ENCODE measurements around the gene UBE2C. TPM values are rescaled to one million over a fixed set of nuclear protein-coding genes. Genes with fewer than 3 reads are reported as not detected.

UBE2C gene
- polyA plus RNA-seq, 1 donor from 2014 or later: 2.5 TPM

DNA sequence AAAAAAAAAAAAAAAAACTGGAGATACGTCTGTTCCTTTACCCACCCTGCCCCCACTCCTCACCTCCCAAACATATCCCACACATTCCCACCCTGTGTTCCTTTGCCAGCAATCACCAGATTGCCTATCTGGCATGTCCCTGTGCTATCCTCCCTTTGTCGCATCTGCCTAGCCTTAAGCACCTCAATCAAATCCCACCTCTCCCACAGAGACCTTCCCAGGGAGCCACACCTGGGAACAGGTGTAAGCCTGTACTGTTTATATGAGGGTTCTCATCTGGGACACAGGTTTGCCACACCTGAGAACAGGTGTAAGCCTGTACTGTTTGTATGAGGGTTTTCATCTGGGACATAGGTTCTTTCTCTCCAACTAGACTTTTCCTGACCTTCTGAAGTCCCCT is 37.5 kb upstream of the UBE2C start:
- Histone ChIP-seq H3K36me3 (ENCODE audit: insufficient read depth, low read length) (no peaks in the 10 kb centered on the region), H2AFZ (ENCODE audit: low read depth, low read length) (no peak overlapping the region), H3K4me3 (ENCODE audit: low read length) (no peak overlapping the region), H3K9ac (ENCODE audit: low read length) (no peak overlapping the region), H3F3A (ENCODE audit: insufficient read depth, low read length, poor library complexity, severe bottlenecking) (no peaks in the 10 kb centered on the region), H3K4me2 (ENCODE audit: low read length) (no peak overlapping the region), H4K20me1 (ENCODE audit: insufficient read depth) (no peaks in the 10 kb centered on the region), H3K9me3 (ENCODE audit: low read length) (no peaks in the 10 kb centered on the region), H3K9me2 (ENCODE audit: insufficient read depth, low read length) (no peaks in the 10 kb centered on the region), H3K27me3 (ENCODE audit: insufficient read depth, low read depth, low read length) (no peaks in the 10 kb centered on the region), H3K79me2 (replicated peaks; ENCODE audit: insufficient read depth, low read length) (no peaks in the 10 kb centered on the region), H3K27ac (ENCODE audit: low read length) (no peak overlapping the region)
- no peak for TF ChIP-seq MXI1 (conservative IDR thresholded peaks at IDR 0.05; ENCODE audit: poor library complexity, severe bottlenecking)
- TF ChIP-seq, protein P1, sequence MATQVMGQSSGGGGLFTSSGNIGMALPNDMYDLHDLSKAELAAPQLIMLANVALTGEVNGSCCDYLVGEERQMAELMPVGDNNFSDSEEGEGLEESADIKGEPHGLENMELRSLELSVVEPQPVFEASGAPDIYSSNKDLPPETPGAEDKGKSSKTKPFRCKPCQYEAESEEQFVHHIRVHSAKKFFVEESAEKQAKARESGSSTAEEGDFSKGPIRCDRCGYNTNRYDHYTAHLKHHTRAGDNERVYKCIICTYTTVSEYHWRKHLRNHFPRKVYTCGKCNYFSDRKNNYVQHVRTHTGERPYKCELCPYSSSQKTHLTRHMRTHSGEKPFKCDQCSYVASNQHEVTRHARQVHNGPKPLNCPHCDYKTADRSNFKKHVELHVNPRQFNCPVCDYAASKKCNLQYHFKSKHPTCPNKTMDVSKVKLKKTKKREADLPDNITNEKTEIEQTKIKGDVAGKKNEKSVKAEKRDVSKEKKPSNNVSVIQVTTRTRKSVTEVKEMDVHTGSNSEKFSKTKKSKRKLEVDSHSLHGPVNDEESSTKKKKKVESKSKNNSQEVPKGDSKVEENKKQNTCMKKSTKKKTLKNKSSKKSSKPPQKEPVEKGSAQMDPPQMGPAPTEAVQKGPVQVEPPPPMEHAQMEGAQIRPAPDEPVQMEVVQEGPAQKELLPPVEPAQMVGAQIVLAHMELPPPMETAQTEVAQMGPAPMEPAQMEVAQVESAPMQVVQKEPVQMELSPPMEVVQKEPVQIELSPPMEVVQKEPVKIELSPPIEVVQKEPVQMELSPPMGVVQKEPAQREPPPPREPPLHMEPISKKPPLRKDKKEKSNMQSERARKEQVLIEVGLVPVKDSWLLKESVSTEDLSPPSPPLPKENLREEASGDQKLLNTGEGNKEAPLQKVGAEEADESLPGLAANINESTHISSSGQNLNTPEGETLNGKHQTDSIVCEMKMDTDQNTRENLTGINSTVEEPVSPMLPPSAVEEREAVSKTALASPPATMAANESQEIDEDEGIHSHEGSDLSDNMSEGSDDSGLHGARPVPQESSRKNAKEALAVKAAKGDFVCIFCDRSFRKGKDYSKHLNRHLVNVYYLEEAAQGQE (IDR thresholded peaks at IDR 0.05; ENCODE audit: borderline replicate concordance): no peak
- TF ChIP-seq EZH2 (IDR thresholded peaks at IDR 0.05; ENCODE audit: borderline replicate concordance, insufficient read depth, low read length, poor library complexity, severe bottlenecking): no peak
- TF ChIP-seq SMC3 (conservative IDR thresholded peaks at IDR 0.05; ENCODE audit: poor library complexity): no peak
- TF ChIP-seq POLR2AphosphoS5 (IDR thresholded peaks at IDR 0.05): no peak
- no peak for TF ChIP-seq TAF1 (IDR thresholded peaks at IDR 0.05; ENCODE audit: low read depth)
- no peak for TF ChIP-seq RAD21 (conservative IDR thresholded peaks at IDR 0.05)
- TF ChIP-seq, protein P2, sequence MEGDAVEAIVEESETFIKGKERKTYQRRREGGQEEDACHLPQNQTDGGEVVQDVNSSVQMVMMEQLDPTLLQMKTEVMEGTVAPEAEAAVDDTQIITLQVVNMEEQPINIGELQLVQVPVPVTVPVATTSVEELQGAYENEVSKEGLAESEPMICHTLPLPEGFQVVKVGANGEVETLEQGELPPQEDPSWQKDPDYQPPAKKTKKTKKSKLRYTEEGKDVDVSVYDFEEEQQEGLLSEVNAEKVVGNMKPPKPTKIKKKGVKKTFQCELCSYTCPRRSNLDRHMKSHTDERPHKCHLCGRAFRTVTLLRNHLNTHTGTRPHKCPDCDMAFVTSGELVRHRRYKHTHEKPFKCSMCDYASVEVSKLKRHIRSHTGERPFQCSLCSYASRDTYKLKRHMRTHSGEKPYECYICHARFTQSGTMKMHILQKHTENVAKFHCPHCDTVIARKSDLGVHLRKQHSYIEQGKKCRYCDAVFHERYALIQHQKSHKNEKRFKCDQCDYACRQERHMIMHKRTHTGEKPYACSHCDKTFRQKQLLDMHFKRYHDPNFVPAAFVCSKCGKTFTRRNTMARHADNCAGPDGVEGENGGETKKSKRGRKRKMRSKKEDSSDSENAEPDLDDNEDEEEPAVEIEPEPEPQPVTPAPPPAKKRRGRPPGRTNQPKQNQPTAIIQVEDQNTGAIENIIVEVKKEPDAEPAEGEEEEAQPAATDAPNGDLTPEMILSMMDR (IDR thresholded peaks at IDR 0.05; ENCODE audit: poor library complexity, severe bottlenecking): no peak
- TF ChIP-seq EP300 (conservative IDR thresholded peaks at IDR 0.05; ENCODE audit: poor library complexity, severe bottlenecking): no peak

DNA sequence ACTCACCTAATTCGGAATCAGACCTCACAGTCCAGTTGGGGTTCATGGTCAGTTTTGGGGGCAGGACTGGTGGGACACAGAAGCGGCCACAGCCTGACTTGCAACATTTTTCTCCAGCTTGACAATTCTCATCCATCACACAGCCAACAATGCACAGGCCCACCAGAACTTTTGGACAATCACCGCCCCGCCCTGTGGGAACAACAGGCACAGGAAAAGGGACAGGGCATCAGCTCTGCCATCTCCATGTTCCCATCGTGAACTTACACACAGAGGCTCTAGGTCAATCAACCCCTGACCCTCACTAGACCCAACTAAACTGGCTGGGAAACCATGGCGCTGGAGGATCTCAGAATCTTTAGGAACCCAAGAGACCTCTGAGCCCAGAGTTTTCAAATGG is 37.0 kb upstream of the UBE2C start:
- no peaks in the 10 kb centered on the region for H3K36me3 ChIP-seq (ENCODE audit: insufficient read depth, low read length)
- no peak overlapping the region for H2AFZ ChIP-seq (ENCODE audit: low read depth, low read length)
- no peak for TF ChIP-seq SMC3 (conservative IDR thresholded peaks at IDR 0.05; ENCODE audit: poor library complexity)
- TF ChIP-seq EP300 (conservative IDR thresholded peaks at IDR 0.05; ENCODE audit: poor library complexity, severe bottlenecking): no peak
- no peak for TF ChIP-seq POLR2AphosphoS5 (IDR thresholded peaks at IDR 0.05)
- TF ChIP-seq, protein P2 (IDR thresholded peaks at IDR 0.05; ENCODE audit: poor library complexity, severe bottlenecking): no peak
- no peak for TF ChIP-seq EZH2 (IDR thresholded peaks at IDR 0.05; ENCODE audit: borderline replicate concordance, insufficient read depth, low read length, poor library complexity, severe bottlenecking)
- no peak for TF ChIP-seq TAF1 (IDR thresholded peaks at IDR 0.05; ENCODE audit: low read depth)
- H3K9ac ChIP-seq (ENCODE audit: low read length): no peak overlapping the region
- no peaks in the 10 kb centered on the region for H3K9me2 ChIP-seq (ENCODE audit: insufficient read depth, low read length)
- no peak overlapping the region for H3K27ac ChIP-seq (ENCODE audit: low read length)
- H3K4me2 ChIP-seq (ENCODE audit: low read length): no peak overlapping the region
- no peaks in the 10 kb centered on the region for H3K27me3 ChIP-seq (ENCODE audit: insufficient read depth, low read depth, low read length)
- H3F3A ChIP-seq (ENCODE audit: insufficient read depth, low read length, poor library complexity, severe bottlenecking): no peaks in the 10 kb centered on the region
- H4K20me1 ChIP-seq (ENCODE audit: insufficient read depth): no peaks in the 10 kb centered on the region
- H3K9me3 ChIP-seq (ENCODE audit: low read length): no peaks in the 10 kb centered on the region
- H3K79me2 ChIP-seq (replicated peaks; ENCODE audit: insufficient read depth, low read length): no peaks in the 10 kb centered on the region
- no peak overlapping the region for H3K4me3 ChIP-seq (ENCODE audit: low read length)

Measured in neural cell (in vitro differentiated cells).